ENCODE results near the gene LAMA3. TPM values are rescaled to one million over a fixed set of nuclear protein-coding genes. Genes with fewer than 3 reads are reported as not detected.

The LAMA3 gene
- total and polyA plus RNA-seq, 2 of the 13 experiments (the other 11 are each of a cell fraction or from before 2014, with no cell fraction given) = 0.45 to 2.2 TPM

DNA sequence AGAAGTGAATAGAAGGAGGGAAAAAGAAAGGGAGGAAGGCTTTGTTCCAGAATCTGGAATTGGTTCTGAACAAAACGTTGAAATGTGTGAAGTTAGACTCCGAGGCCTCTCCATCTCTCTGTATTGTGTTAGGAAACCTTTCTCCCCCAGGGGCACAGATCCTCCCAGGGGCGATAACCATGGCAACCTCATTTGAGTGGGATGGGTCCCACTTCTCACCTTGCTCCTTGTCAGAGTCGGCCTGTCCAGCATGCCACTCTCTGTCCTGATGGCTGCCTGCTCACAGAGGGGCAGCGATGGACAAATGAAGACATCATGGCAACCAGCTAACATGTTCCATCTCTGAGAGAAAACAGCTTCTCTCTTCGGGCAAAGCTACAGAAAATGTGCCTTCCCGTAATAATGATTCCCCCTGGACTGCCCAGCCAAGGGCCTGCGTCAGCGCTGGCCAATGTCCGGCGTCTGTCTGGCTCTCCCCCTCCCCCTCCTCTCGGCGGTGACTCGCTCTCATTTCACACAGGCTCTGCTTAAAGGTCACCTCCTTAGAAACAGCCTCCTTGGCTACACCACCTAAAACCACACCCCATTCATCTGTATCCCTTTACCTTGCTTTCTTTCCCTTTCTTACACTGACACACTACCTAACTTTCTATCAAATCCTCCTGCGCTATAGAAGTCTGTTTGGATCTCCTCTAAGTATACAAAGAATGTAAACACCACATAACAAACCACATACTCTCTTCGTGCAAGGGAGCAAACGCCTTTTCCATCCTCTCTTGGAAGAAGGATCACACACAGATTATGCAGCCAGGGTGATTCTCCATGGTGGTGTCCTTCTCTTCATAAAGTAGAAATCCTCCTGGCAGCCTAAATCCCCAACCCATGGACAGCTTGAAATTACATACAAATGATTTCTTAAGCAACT lies 293.2 kb downstream of the LAMA3 start (continued):
- TF ChIP-seq, protein P1, sequence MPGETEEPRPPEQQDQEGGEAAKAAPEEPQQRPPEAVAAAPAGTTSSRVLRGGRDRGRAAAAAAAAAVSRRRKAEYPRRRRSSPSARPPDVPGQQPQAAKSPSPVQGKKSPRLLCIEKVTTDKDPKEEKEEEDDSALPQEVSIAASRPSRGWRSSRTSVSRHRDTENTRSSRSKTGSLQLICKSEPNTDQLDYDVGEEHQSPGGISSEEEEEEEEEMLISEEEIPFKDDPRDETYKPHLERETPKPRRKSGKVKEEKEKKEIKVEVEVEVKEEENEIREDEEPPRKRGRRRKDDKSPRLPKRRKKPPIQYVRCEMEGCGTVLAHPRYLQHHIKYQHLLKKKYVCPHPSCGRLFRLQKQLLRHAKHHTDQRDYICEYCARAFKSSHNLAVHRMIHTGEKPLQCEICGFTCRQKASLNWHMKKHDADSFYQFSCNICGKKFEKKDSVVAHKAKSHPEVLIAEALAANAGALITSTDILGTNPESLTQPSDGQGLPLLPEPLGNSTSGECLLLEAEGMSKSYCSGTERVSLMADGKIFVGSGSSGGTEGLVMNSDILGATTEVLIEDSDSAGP (CRISPR knock-in tag; IDR thresholded peaks at IDR 0.05; ENCODE audit: borderline replicate concordance) = 0 out of 2 replicates have a peak, but pooled peaks have one; percentile 27
- TF ChIP-seq ZNF124 (CRISPR knock-in tag; IDR thresholded peaks at IDR 0.05) = no peak
- TF ChIP-seq ATF7-NPFF (CRISPR knock-in tag; IDR thresholded peaks at IDR 0.05; ENCODE audit: low read depth) = no peak
- no peak for TF ChIP-seq ZEB1 (IDR thresholded peaks at IDR 0.05; ENCODE audit: insufficient replicate concordance, low read depth)
- TF ChIP-seq RFXANK (CRISPR knock-in tag; IDR thresholded peaks at IDR 0.05) = no peak
- no peak for TF ChIP-seq SCMH1 (CRISPR knock-in tag; IDR thresholded peaks at IDR 0.05; ENCODE audit: borderline replicate concordance)
- TF ChIP-seq ZNF607 (CRISPR knock-in tag; IDR thresholded peaks at IDR 0.05; ENCODE audit: borderline replicate concordance) = no peak
- no peak for TF ChIP-seq ZNF816 (CRISPR knock-in tag; IDR thresholded peaks at IDR 0.05; ENCODE audit: borderline replicate concordance)
- TF ChIP-seq, protein P2, sequence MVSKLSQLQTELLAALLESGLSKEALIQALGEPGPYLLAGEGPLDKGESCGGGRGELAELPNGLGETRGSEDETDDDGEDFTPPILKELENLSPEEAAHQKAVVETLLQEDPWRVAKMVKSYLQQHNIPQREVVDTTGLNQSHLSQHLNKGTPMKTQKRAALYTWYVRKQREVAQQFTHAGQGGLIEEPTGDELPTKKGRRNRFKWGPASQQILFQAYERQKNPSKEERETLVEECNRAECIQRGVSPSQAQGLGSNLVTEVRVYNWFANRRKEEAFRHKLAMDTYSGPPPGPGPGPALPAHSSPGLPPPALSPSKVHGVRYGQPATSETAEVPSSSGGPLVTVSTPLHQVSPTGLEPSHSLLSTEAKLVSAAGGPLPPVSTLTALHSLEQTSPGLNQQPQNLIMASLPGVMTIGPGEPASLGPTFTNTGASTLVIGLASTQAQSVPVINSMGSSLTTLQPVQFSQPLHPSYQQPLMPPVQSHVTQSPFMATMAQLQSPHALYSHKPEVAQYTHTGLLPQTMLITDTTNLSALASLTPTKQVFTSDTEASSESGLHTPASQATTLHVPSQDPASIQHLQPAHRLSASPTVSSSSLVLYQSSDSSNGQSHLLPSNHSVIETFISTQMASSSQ (IDR thresholded peaks at IDR 0.05; ENCODE audit: low read depth) = no peak
- TF ChIP-seq, protein P2 (CRISPR knock-in tag; IDR thresholded peaks at IDR 0.05; ENCODE audit: borderline replicate concordance) = no peak
- TF ChIP-seq, protein P3, sequence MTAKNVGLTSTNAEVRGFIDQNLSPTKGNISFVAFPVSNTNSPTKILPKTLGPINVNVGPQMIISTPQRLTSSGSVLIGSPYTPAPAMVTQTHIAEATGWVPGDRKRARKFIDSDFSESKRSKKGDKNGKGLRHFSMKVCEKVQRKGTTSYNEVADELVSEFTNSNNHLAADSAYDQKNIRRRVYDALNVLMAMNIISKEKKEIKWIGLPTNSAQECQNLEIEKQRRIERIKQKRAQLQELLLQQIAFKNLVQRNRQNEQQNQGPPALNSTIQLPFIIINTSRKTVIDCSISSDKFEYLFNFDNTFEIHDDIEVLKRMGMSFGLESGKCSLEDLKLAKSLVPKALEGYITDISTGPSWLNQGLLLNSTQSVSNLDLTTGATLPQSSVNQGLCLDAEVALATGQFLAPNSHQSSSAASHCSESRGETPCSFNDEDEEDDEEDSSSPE (CRISPR knock-in tag; IDR thresholded peaks at IDR 0.05) = no peak
- TF ChIP-seq, protein P4, sequence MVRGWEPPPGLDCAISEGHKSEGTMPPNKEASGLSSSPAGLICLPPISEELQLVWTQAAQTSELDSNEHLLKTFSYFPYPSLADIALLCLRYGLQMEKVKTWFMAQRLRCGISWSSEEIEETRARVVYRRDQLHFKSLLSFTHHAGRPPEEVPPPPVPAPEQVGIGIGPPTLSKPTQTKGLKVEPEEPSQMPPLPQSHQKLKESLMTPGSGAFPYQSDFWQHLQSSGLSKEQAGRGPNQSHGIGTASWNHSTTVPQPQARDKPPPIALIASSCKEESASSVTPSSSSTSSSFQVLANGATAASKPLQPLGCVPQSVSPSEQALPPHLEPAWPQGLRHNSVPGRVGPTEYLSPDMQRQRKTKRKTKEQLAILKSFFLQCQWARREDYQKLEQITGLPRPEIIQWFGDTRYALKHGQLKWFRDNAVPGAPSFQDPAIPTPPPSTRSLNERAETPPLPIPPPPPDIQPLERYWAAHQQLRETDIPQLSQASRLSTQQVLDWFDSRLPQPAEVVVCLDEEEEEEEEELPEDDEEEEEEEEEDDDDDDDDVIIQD (CRISPR knock-in tag; IDR thresholded peaks at IDR 0.05; ENCODE audit: low read depth) = 0 out of 2 replicates have a peak, but pooled peaks have one; percentile 15
- TF ChIP-seq, protein P5, sequence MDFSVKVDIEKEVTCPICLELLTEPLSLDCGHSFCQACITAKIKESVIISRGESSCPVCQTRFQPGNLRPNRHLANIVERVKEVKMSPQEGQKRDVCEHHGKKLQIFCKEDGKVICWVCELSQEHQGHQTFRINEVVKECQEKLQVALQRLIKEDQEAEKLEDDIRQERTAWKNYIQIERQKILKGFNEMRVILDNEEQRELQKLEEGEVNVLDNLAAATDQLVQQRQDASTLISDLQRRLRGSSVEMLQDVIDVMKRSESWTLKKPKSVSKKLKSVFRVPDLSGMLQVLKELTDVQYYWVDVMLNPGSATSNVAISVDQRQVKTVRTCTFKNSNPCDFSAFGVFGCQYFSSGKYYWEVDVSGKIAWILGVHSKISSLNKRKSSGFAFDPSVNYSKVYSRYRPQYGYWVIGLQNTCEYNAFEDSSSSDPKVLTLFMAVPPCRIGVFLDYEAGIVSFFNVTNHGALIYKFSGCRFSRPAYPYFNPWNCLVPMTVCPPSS (IDR thresholded peaks at IDR 0.05) = no peak
- TF ChIP-seq, protein P6, sequence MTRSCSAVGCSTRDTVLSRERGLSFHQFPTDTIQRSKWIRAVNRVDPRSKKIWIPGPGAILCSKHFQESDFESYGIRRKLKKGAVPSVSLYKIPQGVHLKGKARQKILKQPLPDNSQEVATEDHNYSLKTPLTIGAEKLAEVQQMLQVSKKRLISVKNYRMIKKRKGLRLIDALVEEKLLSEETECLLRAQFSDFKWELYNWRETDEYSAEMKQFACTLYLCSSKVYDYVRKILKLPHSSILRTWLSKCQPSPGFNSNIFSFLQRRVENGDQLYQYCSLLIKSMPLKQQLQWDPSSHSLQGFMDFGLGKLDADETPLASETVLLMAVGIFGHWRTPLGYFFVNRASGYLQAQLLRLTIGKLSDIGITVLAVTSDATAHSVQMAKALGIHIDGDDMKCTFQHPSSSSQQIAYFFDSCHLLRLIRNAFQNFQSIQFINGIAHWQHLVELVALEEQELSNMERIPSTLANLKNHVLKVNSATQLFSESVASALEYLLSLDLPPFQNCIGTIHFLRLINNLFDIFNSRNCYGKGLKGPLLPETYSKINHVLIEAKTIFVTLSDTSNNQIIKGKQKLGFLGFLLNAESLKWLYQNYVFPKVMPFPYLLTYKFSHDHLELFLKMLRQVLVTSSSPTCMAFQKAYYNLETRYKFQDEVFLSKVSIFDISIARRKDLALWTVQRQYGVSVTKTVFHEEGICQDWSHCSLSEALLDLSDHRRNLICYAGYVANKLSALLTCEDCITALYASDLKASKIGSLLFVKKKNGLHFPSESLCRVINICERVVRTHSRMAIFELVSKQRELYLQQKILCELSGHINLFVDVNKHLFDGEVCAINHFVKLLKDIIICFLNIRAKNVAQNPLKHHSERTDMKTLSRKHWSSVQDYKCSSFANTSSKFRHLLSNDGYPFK (CRISPR knock-in tag; IDR thresholded peaks at IDR 0.05; ENCODE audit: borderline replicate concordance) = no peak
